ENCODE measurements around the gene PRKAR1B.

PRKAR1B gene

DNA sequence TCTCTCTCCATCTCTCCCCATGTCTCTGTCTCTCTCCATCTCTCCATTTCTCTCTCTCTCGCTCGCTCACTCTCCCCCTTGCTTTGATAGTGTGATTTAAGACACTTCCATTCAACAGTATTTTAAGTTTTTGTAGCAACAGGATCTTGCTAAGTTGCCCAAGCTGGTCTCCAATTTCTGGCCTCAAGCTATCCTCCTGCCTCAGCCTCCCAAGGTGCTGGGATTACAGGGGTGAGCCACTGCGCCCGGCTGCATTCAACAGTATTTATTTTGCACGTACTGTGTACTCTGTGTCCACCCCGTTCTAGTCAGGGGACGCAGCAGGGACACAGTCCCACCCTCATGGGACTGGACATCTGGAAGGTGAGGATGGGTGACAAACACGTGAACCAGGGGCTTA is 193.0 kb downstream of the PRKAR1B start:
- DNase-seq: no peak

DNA sequence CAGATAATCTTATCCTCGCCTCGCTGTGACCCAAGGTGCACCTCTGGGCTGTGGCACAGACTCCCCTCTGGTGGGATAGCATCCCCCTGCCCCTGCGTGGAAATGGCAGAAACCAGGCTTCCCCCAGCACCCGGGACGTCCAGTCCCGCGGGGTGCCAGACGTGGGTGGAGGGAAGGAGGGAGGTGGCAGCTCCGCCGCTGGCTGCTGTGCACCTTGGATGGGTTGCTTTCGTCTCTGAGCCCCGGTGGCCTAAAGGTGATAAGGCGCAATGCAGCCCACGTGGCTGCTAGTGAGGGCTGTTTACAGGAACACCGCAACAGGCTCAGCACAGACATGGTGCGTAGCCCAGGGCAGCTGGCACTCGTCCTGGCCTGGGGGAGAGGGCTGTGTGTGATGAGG is 193.8 kb downstream of the PRKAR1B start:
- DNase-seq: no peak

DNA sequence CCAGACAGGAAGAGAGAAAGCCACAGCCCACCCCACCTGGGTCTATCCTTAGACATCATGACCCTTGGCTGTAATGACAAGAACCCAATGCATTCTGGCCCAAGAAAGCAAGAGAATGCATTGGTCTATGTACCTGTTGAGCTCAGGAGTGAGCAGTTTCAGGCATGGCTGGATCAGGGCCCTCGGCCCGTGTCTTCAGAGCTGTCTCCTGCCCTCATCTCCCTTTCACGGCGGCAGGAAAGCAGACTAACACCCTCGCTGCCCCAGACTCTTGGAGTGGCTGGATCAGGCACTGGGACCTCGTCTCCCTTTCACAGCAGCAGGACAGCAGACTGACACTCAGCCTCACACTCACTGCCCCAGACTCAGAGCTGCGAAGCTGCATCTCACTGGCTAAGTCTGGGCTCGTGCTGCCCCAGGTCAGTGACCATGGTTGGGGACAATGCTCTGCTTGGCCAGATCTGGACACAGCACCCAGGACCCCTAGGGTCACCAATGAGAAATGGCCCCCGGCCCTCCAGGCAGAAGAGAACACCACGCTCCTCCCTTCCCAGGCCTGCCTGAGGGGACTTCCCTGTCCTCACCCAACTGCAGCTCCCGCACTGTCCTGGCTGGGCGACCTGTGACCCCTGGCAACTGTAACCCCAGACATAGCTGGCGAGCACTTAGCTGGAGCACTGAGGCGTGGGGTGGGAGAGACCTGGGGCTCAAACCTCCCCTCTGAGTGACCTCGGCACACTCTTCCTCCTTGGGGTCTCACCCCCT is 194.5 kb downstream of the PRKAR1B start:
- DNase-seq: no peak

DNA sequence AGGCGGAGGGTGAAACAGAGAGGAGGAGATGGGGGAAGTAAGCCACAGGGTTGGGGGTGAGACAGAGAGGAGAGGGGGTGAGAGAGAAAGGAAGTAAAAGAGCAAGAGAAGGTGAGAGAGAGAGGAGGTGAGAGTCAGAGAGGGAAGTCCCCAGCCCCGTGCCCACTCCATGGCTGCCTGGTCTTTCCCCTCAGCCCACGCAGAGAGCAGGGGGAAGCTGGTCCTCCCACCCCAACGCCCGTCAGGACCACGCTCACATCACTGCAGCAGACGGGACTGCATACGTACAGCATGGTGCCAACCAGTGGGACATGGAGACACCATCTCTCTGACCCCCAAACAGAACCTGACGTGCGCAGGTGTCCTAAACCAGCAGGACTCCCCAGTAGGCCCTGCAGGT is 195.3 kb downstream of the PRKAR1B start:
- no peak for DNase-seq

DNA sequence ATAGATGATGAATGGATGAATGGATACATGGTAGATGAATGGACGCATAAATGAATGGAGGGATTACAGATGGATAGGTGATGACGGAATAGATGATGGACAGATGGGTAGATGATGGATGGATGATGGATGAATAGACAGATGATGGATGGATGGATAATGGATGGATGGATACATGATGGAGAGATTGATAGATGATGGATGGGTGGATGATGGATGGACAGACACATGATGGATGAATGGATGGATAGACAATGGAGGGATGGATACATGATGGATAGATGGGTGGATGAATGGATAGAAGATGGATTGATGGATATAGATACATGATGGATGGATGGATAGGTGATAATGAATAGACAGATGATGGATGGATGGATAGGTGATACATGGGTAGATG is 198.6 kb downstream of the PRKAR1B start:
- no peak for DNase-seq

DNA sequence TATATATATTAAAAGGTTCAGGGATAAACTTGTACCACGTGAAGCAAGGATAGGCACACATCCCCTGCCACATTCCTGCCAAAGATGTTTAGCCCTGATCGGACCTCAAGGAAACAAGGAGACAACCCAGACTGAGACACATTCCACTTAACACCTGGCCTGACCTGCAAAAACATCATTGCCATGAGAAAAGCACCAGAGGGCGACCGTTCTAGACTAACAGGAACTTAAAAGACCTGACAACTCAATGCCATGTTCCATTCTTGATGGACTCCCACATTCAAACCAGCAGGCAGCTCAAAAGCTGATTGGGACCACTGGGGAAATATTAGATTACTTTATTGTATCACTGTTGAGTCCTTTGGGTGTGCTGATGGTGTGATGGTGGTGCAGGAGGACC is 199.4 kb downstream of the PRKAR1B start:
- no peak for DNase-seq

DNA sequence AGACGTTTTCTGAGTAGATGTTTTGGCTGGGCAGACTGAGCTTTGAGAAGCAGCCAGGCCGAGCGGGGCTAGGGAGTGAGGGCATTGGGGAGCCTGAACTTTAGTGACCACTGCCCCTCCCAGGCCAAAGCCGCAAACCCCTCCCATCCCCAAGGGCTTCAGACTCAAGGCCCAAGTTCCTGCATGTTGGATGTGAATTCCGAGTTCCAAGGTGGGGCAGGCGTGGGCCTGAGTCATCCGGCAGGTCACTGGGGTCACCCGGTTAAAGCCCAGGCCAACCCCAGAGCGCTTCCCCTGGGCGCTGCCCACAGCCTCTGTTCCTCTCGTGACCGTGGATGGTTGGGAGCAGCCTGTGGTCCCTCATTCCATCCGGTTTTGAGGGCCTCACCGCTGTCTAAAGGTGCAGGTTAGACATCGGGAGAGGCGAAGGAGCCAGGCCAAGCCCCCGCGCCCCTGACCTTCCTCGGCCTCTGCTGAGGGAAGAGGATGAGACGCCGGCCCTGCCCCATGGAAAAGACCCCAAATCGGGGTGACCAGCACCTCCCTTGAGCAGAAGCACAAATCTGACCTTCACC is 200.5 kb downstream of the PRKAR1B start:
- no peak for DNase-seq

DNA sequence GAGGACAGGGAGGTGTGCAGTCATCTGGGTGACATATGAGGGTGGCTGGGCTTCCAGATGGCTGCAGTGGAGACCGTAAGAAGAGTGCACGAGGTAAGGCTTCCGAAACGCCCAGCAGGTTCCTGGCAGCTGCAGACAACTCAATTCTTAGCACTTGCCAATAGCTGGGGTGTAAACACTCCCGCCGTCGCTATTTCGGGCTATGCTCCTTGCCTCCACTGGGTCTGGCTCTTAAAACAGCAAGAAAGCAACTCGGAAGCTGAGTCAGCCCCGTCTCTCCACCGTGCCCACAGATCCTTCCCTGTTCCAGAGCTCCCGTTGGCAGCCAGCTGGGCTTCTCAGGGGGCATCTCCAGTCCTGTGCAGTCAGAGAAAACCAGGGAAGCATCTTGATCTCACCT is 201.3 kb downstream of the PRKAR1B start:
- no peak for DNase-seq

DNA sequence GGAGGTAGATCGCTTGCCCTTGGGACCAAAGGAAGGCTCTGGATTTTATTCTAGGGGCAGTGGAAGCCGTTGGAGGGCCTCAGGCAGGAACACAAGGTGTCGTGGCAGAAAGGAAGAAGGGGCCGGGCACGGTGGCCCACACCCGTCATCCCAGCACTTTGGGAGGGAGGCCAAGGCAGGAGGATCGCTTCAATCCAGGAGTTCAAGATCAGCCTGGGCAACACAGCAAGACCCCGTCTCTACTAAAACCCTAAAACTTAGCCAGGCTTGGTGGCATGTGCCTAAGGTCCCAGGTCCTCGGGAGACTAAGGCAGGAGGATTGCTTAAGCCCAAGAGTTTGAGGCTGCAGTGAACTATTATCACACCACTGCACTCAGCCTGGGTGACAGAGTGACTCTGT is 202.3 kb downstream of the PRKAR1B start:
- no peak for DNase-seq

DNA sequence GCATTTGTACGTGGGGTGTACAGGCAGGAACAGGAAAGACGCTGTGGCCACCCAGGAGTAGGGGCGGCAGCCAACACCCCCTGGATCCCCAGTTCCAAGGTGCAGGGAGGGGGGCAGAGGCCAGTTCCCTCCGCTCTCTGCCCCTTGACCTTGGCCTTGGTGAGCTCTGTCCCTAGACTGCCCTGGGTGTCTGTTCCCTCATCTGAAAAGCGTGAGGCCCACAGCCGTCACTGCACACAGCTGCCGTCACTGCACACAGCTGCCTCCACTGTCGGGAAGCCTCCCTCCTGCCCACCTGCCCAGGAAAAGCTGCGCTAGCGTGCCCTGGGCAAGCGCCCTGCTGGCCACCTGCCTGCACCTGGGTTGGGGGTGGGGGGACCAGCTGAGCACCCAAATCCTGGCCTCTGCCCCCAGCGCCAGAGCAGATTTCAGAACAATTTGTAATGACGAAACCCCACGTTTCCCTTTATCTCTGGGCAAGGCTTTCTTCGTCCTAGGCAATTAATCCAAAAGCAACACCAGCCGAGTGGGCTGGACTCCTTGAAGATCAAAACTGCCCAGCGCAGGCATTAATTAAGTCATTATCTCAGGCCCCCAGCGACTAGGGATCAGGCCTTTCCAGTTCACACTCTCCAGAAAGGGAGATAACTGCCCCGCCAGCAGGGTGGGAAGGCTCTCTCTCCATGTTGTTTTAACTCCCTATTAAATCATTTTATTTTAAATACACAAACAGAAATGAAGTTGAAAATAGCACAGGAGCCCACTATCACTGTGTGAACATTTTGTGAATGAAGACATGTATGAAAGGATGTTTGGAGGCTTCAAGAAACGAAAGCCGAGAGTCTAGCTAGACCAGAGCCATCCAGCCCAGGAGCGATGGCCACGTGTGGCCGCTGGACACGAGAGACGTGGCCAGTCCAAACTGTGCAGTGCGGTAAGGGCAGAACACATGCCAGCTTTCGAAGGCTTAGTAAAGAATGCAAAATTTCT is 203.4 kb downstream of the PRKAR1B start:
- no peak for DNase-seq

DNA sequence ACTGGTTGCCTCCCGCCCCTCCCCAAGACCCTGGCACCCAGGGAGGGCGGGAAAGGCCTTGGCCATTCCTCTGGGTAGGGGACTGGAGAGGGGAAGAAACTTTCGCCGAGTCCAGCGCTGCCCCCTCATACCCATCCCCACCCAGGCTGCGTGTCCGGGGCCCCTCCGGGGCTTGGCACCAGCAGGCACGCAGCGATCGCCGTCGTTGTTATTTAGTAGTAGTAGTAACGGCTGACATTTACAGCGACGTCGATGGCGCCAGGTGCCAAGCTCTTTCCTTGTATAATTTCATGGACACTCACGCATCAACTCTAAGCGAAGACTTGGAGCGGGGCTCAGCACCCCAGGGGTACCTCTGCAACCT is 204.1 kb downstream of the PRKAR1B start:
- no peak for DNase-seq

DNA sequence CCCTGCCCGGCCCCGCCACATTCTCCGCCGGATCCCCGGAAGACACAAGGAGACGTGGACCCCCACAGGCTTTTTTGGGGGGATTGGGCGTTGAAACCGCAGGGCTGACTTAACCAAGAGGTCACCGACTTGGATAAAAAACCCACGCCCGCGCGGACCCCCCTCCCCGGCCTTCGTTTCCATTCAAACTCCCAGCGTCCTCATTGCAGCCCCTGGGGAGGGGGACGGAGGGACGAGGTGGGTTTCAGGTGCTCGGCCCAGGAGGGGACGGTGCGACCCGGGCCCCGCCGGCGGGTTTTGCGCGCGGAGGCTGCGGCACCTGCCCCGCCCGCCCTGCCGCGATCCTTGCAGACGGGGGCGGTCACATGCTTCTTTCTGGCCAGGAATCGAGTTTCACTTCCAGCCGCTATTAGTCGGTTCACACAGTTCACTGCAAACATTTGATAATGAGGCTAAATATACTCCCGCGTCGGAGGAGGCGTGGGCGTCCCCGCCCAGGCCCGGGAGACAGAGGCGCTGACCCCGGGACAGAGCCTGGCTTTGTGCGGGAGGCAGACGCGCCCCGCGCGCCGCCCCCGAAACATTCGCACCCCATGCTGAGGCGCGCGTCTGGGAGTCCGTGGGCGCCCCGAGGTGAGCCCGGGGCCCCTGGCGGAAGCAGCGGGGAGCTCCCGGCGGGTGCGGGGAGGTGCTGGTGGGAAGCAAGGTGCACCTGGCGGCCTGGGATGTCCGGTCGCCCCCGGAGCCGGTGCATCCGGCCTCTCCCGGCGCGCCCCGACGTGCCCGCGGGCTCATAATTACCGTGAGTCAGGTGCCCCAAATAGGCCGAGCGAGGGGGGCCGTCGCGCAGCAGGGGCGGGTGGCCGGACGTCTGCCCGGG is 204.8 kb downstream of the PRKAR1B start:
- no peak for DNase-seq

DNA sequence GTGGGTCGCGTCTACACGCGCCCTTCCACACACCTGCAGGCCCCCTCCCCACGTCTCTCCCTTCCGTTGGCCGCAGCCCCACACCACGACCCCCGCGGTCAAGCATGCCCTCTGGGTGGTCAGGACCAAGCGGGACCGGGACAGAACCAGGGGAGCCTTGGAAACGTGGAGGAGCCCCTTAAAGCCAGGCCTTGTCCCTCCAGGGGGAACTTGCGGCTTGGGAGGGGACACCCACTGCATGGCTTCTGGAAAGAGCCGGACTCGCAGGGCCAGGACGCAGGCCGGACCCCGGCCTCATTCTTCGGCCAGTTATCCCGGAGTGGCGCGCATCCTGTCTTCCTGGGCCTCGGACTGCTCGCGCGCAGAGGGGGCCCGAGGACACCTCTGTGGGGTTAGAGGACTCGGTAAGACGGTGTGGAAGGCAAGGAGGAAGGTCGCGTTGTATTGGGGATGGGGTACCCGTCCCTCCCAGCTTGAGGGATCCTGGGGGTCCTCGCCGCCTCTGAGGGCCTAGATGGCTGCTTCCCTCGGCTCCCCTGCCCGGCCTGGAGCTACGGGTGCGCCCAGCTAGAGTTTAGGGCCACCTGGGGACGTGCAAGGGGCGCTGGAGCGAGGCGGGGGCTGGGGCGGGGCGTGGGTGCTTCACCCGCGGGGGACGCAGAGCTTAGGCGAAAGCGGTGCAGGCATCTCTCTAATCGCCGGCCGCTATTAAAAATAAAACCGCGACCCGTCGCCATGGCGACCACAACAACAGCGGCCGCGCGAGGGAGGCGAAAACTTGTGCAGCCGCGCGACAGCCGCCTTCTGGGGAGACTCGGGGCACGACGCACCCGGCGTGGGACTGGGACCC is 205.6 kb downstream of the PRKAR1B start:
- DNase-seq: no peak

DNA sequence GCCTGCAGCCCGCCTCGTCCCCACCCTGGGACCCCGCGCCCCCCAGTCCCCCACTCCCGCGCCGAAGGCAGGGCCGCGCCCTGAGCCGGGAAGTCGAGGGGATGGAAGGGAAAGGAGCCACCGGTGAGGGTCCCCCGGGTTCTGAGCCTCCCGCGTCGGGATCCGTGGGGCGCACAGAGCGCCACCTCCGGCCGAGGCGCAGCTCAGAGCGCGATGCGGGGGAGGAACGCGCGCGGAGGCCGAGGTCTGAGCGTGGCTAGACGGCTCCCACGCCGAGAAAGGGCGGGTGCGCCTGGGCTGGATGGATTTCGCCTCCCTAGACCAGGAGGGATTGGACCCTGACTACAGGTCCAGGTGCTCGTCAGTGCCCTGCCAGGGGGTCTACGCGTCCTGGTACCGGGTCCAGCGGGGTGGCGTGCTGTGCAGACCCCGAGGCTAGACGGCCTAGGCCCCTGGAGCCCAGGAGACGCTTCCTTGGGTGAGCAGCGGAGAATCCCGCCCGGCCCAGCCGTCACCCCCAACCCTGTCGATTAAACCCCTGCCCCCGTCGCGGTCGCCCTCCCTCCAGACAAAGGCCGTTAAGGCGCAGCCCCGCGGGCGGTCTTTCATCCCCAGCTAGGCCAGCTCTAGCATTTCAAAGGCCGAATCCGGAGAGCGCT is 206.4 kb downstream of the PRKAR1B start:
- DNase-seq: no peak

DNA sequence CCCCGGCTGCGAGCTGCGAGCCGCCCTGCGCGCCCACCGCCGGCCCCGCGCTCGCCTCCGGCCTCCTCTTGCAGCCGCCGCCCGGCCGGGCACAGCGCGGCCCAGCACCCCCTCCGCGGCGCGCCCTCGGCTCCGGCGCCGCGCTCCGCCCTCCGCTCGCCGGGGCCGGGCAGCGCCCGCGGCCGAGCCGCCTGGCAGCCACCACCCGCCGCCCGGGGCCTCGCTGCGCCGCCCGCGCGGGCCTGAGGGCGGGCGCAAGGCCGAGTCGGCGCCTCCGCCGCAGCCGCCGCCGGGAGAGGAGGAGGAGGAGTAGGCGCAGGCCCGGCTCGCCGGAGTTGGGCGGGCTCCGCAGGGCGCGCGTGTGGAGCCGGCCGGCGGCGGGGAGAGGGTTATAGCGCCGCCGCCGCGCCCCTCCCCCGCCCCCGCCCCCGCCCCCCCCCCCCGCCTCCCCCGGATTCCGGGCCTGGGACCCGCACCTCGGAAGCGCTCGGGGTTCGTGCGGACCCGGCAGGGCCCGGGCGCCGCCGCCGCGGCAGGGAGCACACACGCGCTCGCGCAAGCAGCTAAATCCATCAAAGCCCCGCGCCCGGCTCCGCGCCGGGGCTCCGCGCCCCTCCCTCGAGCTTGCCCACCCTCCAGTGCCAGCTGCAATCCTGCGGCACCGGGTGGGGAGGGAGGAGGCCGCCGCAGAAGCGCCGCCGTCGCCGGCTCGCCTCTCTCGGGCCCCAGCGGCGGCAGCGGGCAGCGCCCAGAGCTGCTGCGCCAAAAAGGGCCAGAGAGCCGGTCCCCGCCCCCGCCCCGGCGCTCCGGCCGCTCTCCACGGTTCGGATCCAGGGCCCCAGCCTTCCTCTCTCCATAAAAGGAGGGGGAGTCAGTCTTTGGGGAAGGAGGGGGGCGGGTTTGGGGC is 207.3 kb downstream of the PRKAR1B start, which contains the start of gene PDGFA:
Gene PDGFA (minus strand): TSS at position 363 of the 907 bp plus-strand sequence. CDS start 845 bp downstream, outside the sequence.
- peak; percentile 35 for DNase-seq

DNA sequence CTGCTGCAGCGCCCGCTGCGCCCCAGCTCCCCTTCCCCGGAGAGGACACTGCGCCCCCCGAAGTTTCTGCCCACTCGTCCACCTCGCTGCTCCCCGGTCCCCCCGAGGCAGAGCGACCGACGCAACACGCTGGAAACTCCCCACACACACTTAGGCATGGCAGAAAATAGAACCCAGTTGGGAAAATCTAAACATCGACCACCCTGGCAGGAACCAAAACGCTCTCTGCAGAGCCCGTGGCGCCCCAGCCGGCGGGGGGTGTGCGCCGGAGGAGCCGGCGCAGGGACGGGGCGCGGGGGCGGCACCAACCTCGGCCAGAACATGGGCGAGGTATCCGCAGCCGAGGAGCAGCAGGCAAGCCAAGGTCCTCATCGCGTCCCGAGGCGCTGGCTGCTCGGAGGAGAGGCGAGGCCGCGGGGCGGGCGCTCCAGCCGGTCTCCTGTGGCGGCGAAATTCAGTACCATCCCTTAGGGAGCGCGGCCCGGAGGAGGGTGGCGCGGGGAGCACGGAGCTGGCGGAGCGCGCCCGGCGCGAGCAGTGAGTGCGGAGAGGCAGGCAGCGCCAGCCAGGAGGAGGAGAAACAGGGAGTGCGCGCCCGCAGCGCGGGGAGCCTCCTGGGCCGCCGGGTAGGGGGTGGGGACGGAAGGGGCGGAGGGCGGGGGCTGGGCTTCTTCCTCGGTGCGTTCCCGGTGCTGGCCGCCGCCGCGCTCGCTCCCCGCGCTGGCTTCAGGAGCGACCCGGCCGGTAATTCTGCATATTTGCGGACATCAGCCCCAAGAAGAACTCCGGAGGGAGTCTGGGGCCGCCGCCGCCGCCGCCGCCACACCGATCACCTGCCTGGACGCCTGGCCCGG is 208.2 kb downstream of the PRKAR1B start:
- peak; percentile 43 for DNase-seq

DNA sequence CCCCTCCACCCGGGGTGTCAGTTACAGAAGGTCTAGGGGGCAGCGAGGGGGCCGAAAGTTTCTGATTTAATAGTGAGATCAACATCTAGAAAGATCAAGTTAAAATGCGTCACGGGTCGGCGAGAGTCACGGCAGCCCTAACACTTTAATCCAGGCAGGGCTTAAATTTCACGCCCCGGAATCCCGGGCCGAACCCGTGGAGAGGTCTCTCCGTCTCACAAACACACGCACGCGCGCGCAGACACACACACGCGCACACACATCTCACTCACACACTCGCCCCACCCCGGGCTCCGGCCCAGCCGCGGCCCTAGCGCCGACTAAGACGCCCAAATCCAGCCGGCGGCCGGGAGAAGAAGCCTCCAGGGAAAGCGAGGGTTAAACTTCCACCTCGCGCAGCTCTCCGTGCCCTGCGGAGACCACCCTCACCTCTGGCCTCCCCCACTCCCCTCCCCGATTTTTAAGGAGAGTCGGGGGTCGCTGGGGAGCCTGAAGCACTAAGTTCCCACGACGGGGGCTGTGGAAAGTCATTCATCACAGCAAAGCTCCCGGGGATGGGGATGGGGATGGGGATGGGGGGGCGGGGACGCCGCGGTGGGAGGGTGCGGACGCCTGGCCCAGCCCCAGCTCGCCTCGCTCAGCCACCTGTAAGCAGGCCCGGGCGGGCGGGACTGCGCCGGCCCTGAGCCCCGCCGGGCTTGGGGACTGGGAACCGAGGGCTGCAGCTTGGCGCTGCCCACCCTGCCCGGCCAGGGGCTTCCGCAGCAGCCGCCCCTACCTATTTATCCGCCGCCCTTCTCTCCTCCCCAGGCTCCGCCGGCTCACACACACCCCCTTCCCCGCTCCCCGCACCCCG is 209.1 kb downstream of the PRKAR1B start:
- peak; percentile 62 for DNase-seq

Data from amniotic stem cell (primary cell).